GM12878 (cell line): Measurements from ENCODE around the gene EP400.

ENCODE experiments used
- RAD21 ChIP-seq: IDR thresholded peaks from 2 replicates; pipeline ENCODE4 v1.6.1; 2011; ENCODE audit warnings: mild to moderate bottlenecking, low read depth, low read length, moderate library complexity; ENCODE audit not compliant: insufficient read depth
- SPI1 ChIP-seq: IDR thresholded peaks from 2 replicates; pipeline ENCODE4 v1.6.1; 2011; ENCODE audit warnings: low read depth, mild to moderate bottlenecking, low read length, moderate library complexity, borderline replicate concordance; ENCODE audit not compliant: insufficient read depth
- TBL1XR1 ChIP-seq: IDR thresholded peaks from 2 replicates; pipeline ENCODE4 v1.6.1; 2012; ENCODE audit warnings: low read depth, low read length, improper control_type of control experiment

GRCh38 chr12:132018193-132018916 is 68.6 kb downstream of the EP400 start:
- TF ChIP-seq SPI1 = no peak
- TF ChIP-seq TBL1XR1 = no peak
- TF ChIP-seq RAD21 = no peak
